Activated CD4-positive, CD25-positive, alpha-beta regulatory T cell treated with anti-CD3 and anti-CD28 coated beads, Interleukin-2, amount 50 U/mL, for 24 hours (primary cell): ENCODE data around the gene GPX1.
"Not testable (repeated sequence)": the region's sequence is repeated elsewhere in the genome, so short reads cannot be mapped to it uniquely, and the experiment has no call there.

Experiments
- ATAC-seq, 2 donors: fragments of 150-1000 bp; cut with Tn5 transposase; one replicate each; pipeline ENCODE4 v1.10.0; 2021; ENCODE audit warnings: mild to moderate bottlenecking in 1 of 2, moderate library complexity in 1 of 2

Gene GPX1

DNA sequence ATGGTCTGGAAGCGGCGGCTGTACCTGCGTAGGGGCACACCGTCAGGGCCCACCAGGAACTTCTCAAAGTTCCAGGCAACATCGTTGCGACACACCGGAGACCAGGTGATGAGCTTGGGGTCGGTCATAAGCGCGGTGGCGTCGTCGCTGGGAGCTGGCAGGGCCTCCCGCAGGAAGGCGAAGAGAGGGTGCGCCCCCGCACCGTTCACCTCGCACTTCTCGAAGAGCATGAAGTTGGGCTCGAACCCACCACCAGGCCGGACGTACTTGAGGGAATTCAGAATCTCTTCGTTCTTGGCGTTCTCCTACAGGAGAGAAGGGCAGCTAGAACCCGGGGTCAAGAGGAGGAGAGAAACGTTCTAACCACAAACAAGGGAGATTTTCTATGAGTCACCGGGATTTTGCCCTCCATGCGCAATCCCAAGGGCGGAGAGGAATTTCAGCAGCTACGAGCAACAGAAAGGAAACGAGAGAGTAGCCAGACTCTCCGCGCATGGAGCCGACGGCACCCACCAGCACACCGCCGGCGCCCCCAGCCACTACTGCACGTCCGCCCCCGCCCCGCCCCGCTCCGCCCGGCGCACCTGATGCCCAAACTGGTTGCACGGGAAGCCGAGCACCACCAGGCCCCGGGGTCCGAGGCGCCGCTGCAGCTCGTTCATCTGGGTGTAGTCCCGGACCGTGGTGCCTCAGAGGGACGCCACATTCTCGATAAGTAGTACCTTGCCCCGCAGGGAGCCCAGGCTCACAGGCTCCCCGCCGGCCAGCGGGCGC is 523 bp downstream of the GPX1 start:
- ATAC-seq = peak; percentile 50 to 54

DNA sequence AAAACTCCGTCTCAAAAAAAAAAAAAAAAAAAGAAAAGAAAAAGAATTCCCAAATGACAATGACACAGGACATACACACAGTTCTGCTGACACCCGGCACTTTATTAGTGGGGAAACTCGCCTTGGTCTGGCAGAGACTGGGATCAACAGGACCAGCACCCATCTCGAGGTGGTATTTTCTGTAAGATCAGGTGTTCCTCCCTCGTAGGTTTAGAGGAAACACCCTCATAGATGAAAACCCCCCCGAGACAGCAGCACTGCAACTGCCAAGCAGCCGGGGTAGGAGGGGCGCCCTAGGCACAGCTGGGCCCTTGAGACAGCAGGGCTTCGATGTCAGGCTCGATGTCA is 1.1 kb downstream of the GPX1 start:
- peak; percentile 1 to 5 for ATAC-seq

DNA sequence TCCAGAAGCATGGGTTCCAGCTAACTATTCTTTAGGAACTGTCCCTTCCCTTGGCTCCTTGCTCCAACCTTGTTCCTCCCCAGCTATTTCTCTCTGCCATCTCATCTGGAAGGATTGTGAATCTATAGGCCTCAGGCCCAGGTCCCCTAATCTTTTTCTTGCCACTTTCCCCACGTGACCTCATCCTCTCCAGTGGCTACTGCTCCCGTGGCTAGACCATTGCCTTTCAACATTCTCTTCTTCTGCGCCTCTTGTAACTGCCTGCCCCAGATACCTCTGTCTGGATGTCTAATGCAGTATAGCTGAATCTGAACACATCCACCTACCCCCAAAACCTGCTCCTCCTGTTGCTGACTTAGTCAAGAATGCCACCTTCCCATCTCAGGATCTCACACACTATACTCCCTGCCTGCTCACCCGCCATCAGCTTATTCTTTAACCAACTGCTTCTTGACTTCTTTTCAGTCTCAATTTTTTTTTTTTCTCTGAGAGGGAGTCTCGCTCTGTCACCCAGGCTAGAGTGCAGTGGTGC is 5.2 kb downstream of the GPX1 start:
- ATAC-seq = no peak

DNA sequence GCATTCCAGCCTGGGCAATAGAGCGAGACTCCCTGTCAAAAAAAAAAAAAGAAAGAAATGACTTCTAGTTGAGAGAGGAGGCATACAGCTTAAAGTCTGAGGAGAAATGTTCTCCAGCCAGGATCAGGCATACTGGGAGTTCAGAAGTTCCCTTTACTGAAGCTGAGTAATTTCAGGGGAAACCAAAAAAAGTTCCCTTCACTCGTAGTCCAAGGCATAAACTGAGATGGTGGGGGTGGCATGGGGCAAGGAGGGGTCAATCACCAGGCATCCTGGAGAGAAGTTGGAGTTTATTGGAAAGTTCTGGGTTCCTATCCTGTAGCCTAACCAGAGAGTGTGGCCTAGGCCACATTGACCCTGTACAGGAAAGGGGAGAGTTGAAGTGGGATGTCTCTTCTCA is 5.9 kb downstream of the GPX1 start:
- ATAC-seq = no peak

DNA sequence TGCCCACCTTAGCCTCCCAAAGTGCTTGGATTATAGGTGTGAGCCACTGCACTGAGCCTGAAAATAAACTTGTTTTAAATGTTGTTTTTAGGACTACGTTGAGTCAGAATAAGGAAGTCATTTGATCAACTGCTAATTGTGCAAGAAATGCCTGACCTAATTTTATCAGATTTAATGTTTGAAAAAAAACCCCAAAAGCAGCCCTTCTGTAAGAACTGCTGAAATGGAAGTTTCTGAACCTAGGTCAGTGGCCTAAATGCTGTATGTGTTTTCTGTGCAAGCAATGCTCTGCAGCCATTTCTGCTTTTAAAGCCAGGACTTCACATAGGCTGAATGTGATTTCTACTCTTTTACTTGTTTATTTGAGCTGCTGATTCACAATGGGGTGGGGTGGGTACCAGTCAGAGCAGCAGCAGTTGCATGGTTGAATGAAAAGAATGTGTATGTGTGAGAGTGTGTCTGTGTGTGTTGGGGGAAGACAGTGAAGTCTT is 6.6 kb downstream of the GPX1 start:
- peak in 1 of 2 donors; percentile 55 for ATAC-seq

DNA sequence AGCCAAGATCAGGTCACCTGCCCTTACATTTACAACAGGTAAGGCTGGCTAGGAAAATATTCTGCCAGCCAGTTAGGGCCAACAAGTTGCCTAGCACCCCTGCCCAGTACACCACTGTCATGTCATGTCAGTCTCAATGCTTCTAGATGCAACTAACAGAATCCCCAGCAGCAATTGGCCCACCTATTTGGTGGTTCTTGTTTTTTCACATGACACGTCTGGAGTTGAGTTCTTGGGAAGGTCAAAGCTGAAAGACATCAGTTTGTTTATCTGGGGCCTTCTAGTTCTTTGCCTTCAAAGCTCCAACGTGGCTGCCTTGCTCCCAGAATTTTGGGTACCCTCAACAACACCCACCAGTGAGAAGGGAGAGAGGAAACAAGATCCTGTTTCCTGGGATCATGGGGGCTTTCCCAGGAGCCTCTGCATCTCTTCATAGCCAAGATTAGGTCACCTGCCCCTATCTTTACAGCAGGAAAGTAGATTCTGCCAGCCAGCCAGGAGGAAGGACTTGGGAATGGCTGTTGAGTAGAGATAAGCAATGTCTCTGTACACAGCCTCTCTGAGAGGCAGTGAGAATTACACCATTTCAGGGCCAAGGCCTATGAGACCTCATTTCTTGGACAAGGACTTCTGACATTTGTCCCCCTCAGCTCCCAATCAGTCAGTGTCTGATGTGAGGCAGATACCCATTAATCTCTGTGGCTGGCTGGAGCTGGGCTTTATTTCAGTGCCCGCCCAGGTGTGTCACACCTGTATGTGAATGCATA is 8.6 kb downstream of the GPX1 start:
- no peak for ATAC-seq

DNA sequence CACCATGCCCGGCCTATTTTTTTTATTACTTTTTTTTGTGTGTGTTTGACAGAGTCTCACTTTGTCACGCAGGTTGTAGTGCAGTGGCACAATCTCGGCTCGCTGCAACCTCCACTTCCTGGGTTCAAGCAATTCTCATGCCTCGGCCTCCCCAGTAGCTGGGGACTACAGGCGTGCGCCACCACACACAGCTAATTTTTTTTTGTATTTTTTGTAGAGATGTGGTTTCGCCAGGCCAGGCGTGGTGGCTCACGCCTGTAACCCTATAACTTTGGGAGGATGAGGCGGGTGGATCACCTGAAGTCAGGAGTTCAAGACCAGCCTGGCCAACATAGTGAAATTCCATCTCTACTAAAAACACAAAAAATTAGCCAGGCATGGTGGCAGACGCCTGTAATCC is 9.8 kb downstream of the GPX1 start:
- ATAC-seq = not testable (repeated sequence)

DNA sequence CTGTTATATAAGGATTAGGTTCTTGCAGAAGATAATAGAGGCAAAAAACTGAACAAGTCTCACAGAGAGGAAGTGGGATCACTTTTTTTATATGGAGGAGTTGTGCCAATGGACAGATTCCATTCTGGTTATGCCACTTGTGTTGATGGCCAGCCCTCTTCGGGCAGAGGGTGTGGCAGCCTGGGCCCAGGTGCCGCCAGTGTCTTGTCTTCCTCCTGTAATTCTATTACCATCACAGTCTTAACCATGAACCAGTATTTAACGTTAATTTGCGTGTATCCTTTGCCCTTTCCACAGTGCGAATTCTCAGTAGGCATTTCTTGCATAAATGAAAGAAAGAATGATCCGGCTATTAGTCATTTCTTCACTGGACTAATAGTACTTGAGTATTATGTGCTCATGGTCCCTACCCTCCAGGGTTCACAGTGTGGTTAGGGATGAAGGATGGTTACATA is 11.3 kb downstream of the GPX1 start:
- ATAC-seq = no peak

DNA sequence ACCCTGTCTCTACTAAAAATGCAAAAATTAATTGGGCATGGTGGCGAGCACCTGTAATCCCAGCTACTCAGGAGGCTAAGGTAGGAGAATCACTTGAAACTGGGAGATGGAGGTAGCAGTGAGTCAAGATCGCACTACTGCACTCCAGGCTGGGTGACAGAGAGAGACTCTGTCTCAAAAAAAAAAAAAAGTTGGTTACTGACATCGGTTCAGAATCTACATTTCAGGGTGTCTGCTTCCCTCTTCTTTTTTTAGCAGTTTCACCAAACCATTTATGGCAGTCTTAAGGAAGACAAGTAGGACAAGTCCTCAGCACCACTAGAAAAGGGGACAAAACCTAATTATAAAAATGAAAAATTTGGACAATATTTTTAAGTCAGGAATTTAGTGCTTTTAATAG is 15.0 kb downstream of the GPX1 start:
- ATAC-seq = no peak

DNA sequence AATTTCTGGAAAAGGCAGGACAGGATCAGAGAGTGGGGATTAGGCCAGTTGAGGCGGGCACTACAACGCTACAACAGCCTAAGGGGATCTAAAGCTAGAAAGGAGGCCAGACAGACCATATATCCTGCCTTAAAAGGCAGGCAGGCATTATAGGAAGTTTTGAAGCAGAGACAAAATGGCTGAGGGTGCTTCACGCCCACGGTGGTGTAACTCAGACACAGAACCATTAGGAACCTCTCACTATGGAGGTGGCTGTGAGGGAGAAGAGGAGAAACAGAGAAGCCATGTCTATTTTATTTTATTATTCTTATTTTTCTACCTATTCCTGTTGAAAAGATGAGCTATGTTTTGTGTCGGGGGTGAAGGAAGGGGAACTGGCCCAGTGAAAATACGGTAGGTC is 16.2 kb downstream of the GPX1 start:
- no peak for ATAC-seq

DNA sequence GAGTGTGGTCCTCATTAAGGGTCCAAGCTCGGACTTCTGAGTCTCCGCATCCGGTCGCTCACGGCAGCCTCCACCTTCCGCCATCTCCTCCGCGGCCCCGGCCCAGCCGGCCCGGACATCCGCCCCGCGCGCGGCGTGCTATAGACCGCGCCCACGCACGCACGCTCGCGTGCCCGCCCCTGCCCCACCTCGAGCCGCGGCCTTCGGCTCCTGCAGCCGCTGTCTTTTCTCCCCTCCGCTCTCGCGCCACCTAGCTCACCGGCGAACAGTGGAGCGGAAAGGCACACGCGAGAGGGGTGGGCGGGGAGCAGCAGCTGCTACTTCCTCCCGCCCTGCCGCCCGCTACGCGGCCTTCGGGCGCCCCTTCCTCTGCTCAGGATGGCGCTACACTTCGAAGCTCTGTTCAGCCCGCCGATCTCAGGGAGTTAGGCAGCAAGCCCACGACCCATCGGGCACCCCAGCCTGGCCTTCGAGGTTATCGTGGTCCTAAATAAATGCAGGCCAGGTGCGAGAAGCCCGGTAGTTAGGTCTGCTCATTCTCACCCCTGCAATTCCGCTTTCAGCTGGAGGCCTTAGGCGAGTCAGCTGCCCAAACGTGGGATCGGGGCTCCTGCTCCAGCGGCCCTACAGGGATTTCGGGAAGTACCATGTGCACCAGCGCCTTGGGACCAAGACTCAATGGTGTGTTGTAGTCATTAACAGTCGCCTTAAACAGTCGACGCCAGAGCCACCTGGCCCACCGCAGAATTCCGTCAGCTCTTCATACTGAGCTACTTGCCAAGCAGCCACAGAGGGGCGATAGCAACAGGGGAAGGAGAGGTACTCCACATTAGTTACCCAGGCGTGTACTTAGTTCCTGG is 18.0 kb downstream of the GPX1 start, which contains the start of gene USP4:
Gene USP4, minus strand, starts transcription at position 113 of the 860 bp plus-strand sequence. Its CDS starts 29 bp downstream, at position 84.
- peak; percentile 91 to 93 for ATAC-seq

DNA sequence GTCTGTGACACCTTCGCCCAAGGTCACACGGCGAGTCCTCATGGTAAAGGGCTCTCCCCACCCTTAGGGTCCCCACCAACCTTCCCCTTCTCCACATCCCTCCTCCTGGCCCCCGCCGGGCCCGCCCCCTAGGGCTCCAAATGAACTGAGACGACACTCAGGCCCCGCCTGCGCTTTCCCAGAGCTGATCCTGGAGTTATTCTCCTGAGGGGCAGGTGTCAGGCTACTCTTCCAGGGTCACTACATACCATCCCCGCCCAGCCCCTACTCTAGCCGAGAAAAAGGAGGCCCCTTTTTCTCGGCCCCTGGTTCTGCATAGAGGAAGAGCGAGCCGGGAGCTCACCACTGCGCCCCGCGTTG is 18.6 kb downstream of the GPX1 start:
- ATAC-seq = peak in 1 of 2 donors; percentile 2

DNA sequence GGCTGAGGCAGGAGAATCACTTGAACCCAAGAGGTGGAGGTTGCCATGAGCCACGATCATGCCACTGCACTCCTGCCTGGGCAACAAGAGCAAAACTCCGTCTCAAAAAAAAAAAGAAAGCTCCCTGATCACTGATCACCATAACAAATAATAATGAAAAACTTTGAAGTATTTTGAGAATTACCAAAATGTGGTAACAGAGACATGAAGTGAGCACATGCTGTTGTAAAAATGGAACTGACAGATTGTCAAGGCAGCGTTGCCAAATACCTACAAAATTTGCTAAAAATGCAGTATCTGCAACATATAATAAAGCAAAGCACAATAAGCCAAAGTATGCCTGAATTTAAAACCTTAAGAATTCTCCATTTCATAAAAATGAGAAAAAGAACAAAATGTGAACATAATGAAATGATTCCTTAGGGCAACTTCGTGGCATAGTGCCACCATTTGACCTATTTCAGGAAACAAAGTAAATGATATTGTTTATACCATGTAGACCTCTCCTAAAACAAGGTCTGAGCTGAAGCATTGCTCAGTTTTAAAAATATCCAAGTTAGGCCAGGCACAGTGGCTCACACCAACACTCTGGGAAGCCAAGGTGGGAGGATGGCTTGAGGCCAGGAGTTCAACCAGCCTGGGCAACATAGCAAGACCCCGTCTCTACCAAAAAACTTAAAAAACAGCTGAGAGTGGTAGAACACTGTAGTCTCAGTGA is 24.1 kb downstream of the GPX1 start:
- ATAC-seq = no peak

DNA sequence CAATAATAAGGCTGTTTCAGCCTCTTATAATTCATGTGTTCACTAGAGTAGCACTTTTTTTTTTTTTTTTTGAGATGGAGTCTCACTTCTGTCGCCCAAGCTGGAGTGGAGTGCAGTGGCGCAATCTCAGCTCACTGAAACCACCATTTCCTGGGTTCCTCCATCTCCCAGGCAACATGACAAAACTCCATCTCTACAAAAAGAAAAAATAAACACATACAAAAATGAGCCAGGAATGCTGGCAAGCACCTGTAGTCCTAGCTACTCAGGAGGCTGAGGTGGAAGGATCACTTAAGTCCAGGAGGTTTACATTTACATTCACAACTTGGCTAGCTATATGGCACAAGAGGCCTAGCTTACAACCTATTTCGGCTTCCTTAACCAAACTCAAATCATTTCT is 25.1 kb downstream of the GPX1 start:
- ATAC-seq = no peak

DNA sequence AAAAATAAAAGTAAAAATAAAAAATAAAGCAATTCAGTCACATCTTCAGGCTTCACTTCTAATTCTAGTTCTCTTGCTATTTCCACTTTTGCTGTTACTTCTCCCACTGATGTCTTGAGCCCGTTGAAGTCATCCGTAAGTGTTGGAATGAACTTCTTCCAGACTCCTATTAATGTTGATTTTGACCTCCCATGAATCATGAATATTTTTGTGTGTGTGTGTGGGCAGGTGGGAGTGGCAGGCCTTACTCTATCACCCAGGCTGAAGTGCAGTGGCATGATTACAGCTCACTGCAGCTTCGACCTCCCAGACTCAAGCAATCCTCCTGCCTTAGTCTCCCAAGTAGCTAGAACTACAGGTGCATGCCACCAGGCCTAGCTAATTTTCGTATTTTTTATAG is 29.0 kb downstream of the GPX1 start:
- ATAC-seq = no peak

DNA sequence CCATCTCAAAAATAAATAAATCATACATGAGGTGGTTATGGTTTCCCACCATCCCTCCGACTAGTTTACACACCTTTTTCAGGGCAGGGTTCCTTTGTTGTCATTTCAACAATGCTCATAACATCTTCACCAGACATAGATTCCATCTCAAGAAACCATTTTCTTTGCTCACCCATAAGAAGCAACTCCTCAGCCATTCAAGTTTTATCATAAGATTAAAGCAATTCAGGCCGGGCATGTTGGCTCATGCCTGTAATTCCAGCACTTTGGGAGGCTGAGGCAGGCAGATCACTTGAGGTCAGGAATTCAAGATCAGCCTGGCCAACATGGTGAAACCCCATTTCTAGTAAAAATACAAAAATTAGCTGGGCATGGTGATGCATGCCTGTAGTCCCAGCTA is 29.8 kb downstream of the GPX1 start:
- ATAC-seq = not testable (repeated sequence)

DNA sequence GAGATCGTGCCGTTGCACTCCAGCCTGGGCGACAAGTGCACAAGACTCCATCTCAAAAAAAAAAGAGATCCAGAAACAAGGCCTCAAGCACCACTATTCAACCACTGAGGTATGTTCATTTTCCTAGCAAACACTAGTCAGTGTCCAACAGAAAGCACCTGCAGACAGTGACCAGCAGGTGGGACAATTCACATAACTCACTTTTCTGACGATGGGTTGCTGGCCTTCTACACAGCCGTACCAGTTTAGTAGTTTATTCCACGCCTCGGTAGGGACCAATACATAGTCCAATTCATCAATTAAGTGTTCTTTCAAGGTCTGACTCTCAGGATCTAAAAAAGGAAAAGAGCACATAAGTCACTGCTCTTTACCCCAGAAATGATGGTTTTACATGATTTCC is 30.7 kb downstream of the GPX1 start:
- no peak for ATAC-seq

DNA sequence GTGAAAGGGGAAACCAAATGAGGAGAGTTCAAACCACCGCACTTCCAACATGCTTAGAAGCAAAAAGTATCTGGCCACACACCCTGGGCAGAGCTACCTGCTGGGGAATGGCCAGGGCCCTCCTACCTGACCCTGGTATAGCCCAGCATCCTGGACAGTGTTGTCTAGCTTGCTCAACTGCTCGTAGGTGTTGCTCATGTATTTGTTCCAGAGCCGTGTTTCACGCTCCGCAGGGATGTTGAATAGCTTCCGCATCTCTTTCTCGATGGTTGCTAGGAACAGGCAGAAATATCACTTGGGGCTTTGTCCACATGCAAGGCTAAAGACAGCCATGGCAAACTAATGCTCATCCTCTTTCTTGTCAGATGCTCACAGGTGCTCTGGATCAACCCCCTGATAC is 33.4 kb downstream of the GPX1 start:
- no peak for ATAC-seq

DNA sequence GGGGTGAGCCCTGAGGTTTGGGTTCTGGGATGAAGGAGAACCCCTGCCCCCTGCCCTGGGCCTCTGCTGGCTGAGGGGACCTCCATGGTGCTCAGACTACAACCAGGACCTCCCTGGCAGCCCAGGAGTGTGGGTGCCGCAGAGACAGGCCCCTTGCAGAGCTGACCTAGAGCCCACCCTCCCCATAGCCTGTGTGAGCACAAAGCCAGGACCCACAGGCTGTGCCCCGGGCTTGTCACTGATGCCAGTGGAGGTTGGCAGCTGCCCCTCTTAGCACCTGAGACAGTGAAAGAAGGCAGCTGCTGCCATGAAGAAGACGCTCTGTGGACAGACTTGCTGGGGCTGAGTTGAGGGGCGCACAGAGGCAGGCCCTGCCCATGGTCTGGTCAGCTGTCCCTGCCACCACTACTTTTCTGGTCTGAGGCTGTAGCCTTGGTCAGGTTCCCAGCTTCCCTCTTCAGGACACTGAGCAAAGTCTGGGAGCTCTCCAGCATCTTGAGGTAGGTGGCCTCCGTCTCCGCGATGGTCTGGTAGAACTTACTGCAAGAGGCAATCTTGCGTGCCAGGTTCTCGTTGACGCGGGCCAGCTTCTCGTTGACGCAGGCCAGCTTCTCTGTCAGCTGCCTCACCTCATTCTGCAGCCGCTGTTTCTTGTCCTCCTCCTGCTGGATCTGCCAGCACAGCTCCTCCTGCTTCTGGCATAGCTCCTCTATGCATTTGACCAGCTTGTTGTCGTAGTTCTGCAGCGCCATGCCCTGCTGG is 41.3 kb downstream of the GPX1 start:
- no peak for ATAC-seq

DNA sequence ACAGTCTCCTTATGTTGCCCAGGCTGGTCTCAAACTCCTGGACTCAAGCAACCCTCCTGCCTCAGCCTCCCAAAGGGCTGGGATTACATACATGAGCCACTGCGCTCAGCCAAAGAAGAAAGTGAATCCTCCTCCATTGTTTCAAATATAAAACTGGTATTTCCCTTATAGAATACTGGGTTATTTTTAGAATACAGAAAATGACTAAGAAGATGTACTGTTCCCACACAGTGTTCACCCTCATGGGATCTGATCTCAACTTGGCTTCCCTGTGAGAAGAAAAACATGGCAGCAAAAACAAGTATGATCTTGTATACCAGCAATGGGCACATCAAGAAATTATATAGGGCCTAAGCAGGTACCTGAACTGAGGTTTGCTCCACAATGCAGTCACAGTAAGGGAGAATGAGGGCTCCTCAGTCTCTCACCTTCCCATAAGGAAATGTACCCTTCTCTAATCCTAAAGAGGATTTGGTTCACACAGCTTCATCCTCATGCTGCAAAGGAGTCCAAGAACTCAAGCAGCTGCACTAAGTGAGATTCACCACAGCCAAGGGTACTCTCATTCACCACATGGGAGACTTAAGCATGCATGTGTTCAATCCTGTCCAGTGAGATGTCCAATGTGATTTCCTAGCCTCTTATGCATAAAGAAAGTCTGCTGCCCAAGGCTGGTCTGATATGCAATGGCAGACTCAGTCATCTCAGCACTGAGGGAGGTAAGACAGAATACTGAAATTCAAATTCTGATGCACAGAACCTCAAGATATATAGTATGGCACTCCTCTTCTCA is 44.1 kb downstream of the GPX1 start:
- no peak for ATAC-seq

DNA sequence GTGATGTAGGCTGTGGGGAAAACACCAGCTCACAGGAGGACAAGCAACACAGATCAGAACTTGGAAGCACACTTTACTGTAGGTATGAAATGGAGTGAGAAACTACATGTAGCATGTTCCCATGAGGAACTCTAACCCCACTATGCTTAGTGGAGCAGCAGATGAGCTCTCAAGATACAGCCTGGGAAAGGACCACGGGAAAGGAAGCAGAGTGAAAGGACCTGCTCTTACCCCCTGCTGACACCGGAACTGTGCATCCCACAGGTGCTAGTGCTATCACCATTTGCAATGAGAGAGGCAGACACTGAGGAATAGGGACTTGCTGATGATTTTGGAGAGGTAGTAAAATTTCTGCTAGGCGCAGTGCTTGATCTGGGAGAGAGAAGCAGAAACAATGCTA is 46.9 kb downstream of the GPX1 start:
- ATAC-seq = no peak
